Activated CD4-positive, alpha-beta T cell treated with anti-CD3 and anti-CD28 coated beads for 1 hour (primary cell): ENCODE data around the gene SIL1.

Experiments used
- DNase-seq: peaks from one replicate; pipeline ENCODE4 v3.0.0-alpha.2; 2020

Gene SIL1

GRCh38 chr5:138951986-138952735 lies 246.0 kb downstream of the SIL1 start:
- no peak for DNase-seq

DNA sequence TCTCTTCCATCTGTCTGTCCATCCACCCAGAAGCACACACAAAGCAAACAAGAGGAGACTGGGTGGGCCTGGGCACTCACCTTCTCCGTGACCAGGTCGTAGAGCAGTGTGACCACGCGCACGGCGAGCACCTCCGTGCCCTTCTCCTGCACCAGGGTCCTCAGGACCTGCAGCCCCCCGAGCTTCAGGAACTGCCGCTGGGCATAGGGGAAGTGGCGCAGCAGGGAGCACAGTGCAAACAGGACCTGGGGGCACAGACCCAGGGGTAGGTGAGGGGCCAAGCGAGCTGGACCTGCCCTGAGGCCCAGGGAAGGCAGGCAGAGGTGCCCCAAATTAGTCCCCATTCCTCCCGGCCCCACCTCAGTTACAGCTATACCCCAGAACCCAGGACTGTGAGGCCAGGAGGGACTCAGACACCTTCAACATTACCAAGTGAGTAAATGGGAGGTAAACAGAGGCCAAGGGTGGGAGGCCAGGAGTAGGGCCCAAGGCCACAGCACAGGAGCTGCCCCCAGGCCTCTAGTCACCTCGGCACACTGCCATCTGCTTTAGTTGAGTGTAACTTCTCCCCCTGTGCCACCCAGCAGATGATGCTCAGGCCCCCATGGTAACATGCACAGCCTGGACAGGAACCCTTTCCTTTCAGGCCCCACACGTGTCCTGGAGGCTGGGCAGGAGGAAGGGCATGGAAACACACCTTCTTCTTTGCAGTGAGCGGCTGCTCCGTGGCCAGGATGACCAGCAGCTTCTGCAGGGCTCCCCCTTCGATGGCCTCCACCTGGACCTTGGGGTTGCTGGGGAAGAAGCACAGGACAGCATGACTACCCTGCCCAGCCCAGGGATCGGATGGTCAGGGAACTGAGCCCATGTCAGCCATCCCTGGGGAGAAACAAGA lies 246.8 kb downstream of the SIL1 start:
- no peak for DNase-seq

DNA sequence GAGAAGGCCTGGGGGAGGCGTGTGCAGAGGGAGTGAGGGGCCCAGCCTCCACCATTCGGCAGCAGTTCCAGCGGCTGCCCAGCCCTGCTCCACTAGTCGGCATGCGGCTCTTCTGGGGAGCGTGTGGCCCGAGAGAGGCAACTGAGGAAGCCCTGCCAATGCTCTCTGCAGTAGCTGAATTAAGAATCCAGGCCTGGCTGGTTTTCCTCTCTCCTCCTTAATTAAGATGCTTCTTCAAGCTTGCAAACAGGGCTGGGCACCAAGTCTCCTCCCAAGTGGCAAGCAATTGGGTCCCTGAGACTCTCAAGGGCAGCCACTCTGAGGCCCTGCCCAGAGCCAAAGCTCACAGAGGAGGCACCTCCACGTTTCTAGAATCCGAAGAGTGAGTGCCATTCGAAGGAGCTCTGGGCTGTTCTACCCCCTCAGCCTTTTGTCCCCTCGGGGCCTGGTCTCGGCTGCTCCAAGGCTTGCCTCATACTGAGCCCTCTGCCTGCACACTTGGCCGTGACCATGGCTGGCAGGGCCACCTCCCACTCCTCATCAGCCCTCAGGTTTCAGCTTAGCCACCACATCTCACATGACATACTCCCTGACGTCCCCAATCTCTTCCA lies 247.6 kb downstream of the SIL1 start:
- no peak for DNase-seq

GRCh38 chr5:138949988-138950387 lies 248.2 kb downstream of the SIL1 start:
- no peak for DNase-seq

GRCh38 chr5:138949223-138949574 lies 249.0 kb downstream of the SIL1 start:
- DNase-seq, result no peak

- no peak for DNase-seq
These were observed 249.5 kb downstream of the SIL1 start for GRCh38 chr5:138948471-138949222.

DNA sequence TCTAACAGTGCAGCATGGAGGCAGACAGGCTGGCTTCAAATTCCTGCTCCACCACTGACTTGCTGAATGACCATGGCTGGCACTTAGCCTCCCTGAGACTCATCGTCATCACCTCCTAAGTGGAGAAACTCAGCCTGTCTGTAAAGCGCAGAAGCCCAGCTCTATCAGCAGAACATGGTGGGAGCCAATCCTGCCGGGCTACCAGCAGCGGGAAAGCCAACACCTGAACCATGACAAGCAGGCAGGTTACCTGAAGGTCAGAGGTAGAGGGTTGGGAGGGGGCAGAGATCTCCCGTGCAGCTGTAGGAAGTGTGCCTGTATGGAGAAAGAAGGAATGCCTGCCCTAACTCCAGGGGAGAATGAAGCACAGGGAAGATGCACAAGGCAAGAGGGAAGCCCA lies 250.4 kb downstream of the SIL1 start:
- DNase-seq, result no peak

- DNase-seq, result no peak
These were observed 251.2 kb downstream of the SIL1 start for GRCh38 chr5:138946831-138947560.

DNA sequence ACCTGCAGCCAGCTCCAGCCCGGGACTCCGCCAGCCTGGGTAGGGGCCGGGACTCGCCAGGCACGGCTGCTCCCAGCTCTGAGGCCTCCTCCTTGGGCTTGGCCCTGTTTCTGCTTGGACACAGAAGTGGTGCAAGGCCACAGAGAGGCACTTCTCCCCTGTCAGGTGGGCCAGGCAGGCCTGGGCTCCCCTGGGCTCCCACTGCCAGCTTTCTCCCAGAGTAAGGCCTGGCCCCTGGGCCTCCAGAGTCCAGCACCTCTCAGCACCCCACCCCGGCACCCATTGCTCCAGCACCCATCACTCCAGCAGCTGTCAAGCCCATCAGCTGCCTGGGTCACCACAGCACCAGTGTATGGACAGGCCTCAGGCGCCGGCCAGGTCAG lies 251.9 kb downstream of the SIL1 start:
- DNase-seq, result no peak

GRCh38 chr5:138945421-138946240 lies 252.5 kb downstream of the SIL1 start:
- no peak for DNase-seq

DNA sequence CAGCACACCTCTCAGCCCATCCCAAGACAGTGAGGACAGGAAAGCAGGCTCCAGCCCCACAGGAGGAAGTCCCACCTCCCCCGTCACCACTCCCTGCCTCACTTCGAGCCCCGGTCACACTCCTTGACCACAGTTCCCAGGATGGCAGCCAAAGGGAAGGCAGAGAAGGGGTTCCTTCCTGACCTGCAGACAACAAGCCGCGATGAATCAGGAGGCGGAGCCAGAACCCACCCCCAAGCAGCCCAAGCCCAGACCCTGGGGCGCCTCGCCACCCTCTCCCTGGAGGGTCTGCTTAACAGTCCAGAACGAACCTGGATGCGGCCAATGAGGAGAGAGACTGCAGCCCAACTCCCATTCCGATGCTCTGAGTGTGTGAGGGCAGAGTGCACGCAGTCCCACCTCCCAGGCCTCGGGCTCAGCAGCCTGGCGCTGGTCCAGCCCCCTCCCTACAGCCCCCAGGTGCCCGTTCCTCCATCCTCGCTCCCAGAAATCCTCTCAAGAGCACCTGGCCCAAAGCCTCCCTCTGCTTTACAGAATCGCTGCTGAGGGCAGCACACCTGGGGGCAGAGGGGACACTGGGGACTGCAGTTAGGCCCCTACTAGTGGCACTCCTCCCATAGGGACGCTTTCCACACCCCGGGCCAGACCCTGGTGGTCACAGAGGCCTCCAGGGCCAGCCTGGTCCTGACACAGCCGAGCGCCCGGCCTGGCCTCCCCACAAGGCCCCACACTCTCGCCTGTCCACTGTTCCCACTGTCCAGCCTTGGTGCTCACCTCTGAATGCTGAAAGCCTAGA lies 253.4 kb downstream of the SIL1 start:
- no peak for DNase-seq

DNA sequence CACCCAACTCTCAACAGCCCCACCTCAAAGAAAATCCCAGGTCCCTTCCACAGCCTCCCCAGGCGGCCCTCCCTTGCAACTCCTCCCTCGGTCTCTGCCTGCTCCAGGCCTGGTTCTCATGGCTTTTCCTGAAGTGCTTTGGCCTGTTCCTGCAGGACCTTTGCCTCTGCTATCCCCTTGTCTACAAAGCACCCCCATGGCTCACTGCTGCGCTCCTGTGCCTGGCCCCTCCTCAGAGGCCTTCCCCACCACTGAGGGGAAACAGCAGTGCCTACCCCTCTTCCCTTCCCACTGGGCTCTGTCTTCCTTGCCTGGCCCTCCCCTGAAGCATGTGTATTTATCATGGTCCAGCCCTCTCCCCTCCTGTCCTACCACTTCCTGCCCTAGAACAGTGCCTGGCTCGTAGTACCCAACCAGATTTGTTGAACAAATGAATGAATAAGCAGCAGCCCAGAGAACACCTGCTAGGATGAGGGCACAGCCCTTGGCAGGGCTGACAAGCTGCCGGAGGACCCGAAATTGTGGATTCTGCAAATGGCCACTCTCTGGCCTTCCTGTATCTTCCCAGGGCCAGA lies 254.5 kb downstream of the SIL1 start:
- DNase-seq, result no peak

DNA sequence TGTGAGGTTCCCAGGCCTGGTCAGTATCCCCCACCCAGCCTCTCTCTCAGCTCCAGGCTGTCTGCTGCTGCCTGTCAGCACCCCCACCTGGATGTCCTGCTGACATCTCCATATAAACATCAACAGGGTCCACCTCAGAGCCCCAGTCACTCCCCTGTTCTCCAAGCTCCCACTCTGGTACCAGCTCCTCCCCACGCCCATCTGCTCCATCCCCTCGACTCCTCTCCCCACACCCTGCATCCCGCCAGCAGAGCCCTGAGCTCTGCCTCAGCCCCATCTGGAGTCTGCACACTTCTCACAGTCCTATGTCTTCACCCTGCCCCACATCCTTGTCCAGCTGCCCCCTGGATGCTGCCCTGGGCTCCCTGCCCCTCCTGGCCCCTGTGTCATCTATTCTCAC lies 255.3 kb downstream of the SIL1 start:
- no peak for DNase-seq

GRCh38 chr5:138942066-138942465 lies 256.1 kb downstream of the SIL1 start:
- DNase-seq, result no peak

DNA sequence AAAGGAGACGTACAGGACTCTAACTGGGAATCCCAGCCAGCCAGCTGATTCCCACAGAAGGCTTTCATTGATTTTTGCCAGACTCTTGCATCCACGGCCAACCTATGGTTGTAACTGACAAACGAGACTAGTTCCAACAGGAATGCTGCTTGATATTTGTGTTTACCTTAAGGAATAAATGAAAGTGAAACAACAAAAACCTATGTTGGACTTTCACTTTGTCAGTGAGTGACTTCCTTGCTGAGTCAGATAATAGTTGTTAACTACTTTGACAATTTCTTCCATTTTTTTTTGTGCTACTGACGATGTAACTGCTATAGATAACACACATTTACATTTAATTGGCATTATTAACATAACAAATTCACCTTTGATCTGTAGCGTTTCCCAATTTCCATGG lies 259.6 kb downstream of the SIL1 start:
- no peak for DNase-seq

DNA sequence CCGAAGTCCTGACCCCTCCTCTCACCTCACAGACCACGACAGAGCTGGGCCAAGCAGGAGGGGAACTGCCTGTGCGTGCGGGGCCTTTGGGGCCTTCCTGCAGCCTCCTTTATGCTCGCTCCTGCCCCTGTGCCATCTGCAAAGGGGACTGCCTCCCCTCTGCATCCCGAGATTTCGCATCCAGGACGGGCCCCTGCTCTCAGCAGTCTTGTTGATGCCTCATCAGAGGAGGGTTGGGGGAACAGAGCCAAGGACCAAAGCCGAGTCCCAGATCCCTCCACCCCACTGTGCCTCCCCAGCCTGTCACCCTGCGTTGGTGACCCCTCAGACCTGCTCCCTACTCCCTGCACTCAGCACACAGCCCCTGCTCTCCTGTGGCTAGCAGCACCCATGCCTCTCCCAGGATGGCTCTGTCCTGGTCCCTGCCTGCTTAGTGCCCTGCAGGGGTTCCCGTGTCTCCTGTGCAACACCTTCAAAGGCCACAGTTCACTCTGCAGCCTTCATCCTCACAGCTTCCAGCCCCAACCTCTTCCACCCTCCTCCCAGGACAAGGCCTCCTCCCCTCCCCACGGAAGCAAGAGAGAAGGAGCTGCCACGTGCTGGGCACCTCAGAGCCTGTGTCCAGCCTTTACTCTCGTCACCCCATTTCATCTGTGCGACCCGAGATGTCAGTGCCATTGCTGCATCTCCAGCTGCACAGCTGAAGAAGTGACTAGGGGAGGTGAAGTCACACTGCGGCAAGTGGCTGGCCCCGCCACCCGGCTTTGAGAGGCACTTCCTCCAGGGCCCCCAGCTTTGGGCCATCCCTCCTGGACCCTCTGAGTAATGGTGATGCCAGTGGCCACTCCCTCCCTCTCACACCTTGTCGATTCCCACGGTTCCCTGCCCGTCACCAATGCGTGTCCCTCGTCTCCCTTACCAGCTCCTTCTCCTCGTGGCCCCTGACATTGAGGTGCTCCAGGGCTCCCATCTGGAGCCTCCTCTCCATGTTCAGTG lies 260.5 kb downstream of the SIL1 start:
- DNase-seq, result no peak

GRCh38 chr5:138936968-138937345 lies 261.2 kb downstream of the SIL1 start:
- no peak for DNase-seq

GRCh38 chr5:138936225-138936967 lies 261.8 kb downstream of the SIL1 start:
- no peak for DNase-seq
